ENCODE results near the gene ACMSD.
"Not testable (repeated sequence)": the region's sequence is repeated elsewhere in the genome, so short reads cannot be mapped to it uniquely, and the experiment has no call there.

The ACMSD gene

GRCh38 chr2:134838143-134838620, at the start of gene ACMSD:
Gene ACMSD (plus strand): TSS chr2:134838616. CDS start chr2:134838683, 67 bp downstream.
- DNase-seq (ENCODE audit: low read depth in 1 of 2, low spot score in 1 of 2) = no peak

GRCh38 chr2:134790487-134790886, 47.9 kb upstream of the ACMSD start:
- no peak for DNase-seq (ENCODE audit: low read depth in 1 of 2, low spot score in 1 of 2)

DNA sequence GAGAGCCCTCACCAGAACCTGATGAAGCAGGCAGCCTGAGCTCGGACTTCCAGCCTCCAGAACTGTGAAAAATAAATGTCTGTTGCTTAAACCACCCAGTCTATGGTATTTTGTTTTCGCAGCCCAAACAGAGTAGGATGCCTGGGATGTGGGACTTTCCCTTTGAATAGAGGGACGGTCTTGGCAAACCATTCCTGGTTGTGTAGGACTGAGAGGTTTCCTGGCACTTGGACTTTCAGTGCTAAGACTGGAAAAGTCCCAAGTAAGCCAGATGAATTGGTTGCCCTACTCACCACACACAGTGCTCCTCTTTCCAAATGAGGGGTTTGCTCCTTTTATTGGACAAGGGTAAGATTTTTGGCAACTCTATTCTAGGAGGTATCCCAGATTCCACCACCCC, 46.8 kb upstream of the ACMSD start:
- DNase-seq (ENCODE audit: low read depth in 1 of 2, low spot score in 1 of 2) = no peak

- no peak for DNase-seq (ENCODE audit: low read depth in 1 of 2, low spot score in 1 of 2)
Measured at GRCh38 chr2:134792186-134792585, 46.2 kb upstream of the ACMSD start.

DNA sequence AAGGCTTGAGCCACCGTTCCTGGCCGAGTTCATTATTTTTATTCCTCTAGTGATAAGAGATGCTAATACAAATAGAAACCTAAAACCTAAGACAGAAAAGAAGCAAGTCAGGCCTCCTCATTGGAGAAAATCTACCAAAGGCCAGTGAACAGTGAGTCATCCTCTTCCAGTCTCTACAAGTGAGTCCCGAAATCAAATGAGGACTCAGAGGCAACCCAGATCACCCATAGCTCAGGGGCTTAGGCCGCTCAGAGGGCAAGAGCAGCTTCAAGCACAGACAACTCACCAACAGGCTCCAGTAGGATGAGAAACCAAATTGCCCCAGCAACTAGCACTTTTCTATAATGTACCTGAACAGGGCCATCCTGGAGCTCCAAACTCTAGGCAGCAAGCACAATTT, 42.7 kb upstream of the ACMSD start:
- no peak for DNase-seq (ENCODE audit: low read depth in 1 of 2, low spot score in 1 of 2)

GRCh38 chr2:134796373-134796772, 42.0 kb upstream of the ACMSD start:
- DNase-seq (ENCODE audit: low read depth in 1 of 2, low spot score in 1 of 2) = no peak

GRCh38 chr2:134799936-134800335, 38.5 kb upstream of the ACMSD start:
- DNase-seq (ENCODE audit: low read depth in 1 of 2, low spot score in 1 of 2) = no peak

GRCh38 chr2:134800341-134800740, 38.1 kb upstream of the ACMSD start:
- no peak for DNase-seq (ENCODE audit: low read depth in 1 of 2, low spot score in 1 of 2)

DNA sequence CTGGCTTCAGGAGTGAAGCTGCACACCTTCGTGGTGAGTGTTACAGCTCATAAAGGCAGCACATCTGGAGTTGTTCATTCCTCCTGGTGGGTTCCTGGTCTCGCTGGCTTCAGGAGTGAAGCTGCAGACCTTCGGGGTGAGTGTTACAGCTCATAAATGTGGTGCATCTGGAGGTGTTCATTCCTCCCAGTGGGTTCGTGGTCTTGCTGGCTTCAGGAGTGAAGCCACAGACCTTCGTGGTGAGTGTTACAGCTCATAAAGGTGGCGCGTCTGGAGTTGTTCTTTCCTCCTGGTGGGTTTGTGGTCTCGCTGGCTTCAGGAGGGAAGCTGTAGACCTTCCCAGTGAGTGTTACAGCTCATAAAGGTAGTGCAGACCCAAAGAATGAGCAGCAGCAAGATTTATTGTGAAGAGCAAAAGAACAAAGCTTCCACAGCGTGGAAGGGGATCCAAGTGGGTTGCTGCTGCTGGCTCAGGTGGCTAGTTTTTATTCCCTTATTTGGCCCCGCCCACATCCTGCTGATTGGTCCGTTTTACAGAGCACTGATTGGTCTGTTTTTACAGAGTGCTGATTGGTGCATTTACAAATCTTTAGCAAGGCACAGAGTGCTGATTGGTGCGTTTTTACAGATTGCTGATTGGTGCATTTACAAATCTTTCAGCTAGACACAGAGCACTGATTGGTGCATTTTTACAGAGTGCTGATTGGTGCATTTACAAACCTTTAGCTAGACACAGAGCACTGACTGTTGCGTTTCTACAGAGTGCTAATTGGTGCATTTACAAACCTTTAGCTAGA, 34.6 kb upstream of the ACMSD start:
- not testable (repeated sequence) for DNase-seq (ENCODE audit: low read depth in 1 of 2, low spot score in 1 of 2)

GRCh38 chr2:134815741-134816140, 22.7 kb upstream of the ACMSD start:
- no peak for DNase-seq (ENCODE audit: low read depth in 1 of 2, low spot score in 1 of 2)

DNA sequence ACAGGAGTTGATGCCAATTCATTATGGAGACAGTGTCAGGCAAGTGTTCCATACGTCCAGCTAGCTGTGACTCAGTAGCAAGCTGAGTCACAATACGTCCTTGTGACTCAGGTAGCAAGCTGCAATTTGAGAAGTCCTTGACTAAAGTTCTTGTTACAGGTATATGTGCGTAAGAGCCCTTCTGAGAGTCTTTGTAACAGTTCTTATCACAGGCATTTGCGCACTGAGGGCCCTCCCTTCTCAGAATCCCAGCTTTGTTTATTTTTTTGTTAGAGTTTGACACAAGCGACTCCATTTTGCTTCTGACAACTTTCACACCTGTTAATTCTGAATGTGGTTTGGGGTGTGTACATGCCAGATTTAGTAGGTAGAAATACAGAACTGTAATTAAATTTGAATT, 20.1 kb upstream of the ACMSD start:
- DNase-seq (ENCODE audit: low read depth in 1 of 2, low spot score in 1 of 2) = no peak

GRCh38 chr2:134819334-134819733, 19.1 kb upstream of the ACMSD start:
- no peak for DNase-seq (ENCODE audit: low read depth in 1 of 2, low spot score in 1 of 2)

GRCh38 chr2:134823431-134823830, 15.0 kb upstream of the ACMSD start:
- DNase-seq (ENCODE audit: low read depth in 1 of 2, low spot score in 1 of 2) = no peak

GRCh38 chr2:134823832-134824231, 14.6 kb upstream of the ACMSD start:
- DNase-seq (ENCODE audit: low read depth in 1 of 2, low spot score in 1 of 2) = no peak

- not testable (repeated sequence) for DNase-seq (ENCODE audit: low read depth in 1 of 2, low spot score in 1 of 2)
Measured at GRCh38 chr2:134825716-134826115, 12.7 kb upstream of the ACMSD start.

DNA sequence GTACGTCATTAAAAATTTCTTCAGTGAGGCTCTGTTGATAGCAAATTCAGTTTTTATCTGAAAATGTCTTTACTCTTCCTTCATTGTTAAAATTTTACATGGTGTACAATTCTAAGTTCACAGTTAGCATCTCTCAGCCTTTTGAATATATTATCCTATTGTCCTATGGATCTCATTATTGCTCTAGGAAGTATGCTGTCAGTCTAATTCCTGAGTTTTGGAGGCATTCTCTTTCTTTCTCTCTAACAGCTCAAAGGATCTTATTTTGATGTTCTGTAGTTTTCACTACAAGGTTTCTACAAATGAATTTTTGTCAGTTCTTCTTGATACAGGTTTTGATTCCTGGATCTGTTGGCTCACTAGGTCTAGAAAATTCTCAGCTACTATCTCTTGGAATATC, 2.9 kb upstream of the ACMSD start:
- DNase-seq (ENCODE audit: low read depth in 1 of 2, low spot score in 1 of 2) = no peak

DNA sequence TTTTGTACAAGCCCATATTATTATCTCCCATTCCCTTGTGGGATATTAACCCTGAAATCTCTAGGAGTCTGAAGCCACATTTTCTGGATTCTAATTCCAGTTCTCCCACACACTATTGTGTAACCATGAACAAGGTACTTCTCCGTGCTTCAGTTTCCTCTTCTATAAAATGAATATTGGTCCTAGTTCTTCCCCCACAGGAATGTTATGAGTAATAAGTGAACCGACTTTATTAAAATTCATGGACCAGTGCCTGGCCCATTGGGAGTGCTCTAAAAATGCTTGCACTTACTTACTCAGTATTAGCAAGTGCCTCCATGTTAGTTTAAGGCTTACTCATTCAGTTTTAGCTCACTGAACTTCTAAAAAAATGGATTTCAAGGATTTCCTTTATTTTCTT, 1.4 kb upstream of the ACMSD start:
- no peak for DNase-seq (ENCODE audit: low read depth in 1 of 2, low spot score in 1 of 2)

GRCh38 chr2:134839649-134840048, 1.2 kb downstream of the ACMSD start:
- no peak for DNase-seq (ENCODE audit: low read depth in 1 of 2, low spot score in 1 of 2)

DNA sequence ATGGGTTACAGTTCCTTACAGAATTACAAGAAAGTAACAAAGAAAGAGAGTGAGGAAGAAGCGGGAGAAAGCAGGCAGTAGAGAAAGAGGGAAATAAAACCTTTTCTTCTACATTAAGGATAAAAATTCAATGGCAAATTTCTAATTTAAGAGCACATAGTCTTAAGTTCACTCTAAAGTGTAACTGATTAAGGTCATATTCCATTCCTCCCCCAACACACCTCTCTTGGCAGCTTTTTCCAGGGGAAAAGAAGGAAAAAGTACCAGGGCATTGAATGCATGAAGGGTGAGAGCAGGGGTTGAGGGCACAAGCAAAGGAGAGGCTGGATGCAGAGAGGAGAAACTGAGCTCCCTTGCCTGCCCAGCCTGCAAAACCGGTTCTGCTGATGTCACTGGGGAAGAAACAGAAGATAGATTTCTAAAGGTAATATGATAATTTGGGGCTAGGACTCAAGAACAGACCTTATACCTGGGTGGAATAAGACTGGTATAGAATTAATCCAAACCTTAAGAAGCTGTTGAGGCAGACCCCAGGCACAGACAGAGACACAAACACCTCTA, 4.6 kb downstream of the ACMSD start:
- no peak for DNase-seq (ENCODE audit: low read depth in 1 of 2, low spot score in 1 of 2)

- DNase-seq (ENCODE audit: low read depth in 1 of 2, low spot score in 1 of 2) = no peak
Measured at GRCh38 chr2:134843968-134844367, 5.6 kb downstream of the ACMSD start.

DNA sequence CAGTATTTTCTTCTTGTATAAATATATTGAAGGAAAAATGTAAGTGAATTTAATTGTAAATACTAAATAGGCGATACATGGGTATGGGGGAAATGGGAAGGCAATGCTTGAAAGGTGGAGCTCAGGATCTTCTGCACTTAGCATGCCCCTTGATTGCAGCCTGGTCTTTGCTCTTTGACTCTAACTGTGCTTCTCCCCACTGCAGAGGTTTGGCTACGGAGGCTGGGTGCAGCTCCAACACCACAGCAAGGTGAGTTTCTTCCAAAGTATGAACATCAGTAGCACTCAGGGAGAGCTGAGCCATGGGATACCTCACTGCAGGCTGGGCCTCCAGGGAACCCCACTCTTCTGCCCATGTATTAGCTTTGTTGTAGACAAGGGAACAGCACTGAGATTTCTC, 6.6 kb downstream of the ACMSD start:
- DNase-seq (ENCODE audit: low read depth in 1 of 2, low spot score in 1 of 2) = no peak

DNA sequence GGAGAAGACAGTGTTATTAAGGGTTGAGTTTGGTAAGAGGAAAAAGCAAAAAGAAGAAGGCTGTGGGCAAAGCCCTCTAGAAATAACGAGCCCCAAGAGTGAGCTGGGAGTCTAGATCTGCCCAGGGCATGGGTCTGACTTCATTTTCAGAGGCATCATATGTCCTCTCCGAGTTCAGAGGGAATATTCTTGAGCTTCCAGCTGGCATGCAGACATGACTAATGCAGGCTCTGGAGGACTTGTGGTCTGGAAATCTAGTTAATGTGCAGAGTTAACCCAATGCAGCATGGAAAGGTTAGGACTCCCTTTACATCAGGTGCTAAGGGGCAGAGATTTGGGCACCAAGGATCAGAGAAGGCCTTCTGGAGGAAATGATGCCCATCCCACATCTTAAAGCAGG, 7.3 kb downstream of the ACMSD start:
- DNase-seq (ENCODE audit: low read depth in 1 of 2, low spot score in 1 of 2) = no peak

DNA sequence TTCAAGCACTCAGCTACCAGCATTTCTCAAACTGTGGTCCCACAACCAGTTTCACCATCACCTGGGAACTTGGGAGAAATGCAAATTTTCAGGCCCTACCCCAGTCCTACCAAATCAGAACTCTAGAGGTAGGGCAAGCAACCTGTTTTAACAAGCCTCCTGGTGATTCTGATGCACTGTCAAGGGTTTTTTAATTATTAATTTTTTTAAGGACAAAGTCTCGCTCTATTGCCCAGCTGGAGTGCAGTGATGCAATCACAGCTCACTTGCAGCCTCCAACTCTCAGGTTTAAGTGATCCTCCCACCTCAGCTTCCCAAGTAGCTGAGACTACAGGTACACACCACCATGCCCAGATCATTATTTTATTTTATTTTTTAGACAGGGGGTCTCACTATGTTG, 7.8 kb downstream of the ACMSD start:
- DNase-seq (ENCODE audit: low read depth in 1 of 2, low spot score in 1 of 2) = no peak

Measured in activated T-helper 1 cell treated with anti-CD3 and anti-CD28 coated beads, Interleukin-2, amount 50 U/mL, for 16 hours (primary cell).